ENCODE measurements around the gene ZNF793.

DNA sequence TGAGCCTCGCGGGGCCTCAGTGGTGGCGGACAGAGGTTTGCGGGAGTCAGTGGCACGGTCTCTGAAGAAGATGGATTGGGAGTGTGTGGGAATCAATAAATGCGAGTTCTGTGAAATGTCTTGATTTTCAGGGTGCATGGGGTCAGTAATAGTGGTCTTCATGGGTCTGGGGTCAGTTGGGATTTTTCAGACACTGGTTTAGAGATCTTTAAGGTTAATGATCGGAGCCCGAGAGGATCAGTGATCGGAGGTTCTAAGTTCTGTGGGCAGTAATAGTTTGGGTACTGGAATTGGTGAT lies 377 bp downstream of the ZNF793 start:
- TF ChIP-seq, protein P1, sequence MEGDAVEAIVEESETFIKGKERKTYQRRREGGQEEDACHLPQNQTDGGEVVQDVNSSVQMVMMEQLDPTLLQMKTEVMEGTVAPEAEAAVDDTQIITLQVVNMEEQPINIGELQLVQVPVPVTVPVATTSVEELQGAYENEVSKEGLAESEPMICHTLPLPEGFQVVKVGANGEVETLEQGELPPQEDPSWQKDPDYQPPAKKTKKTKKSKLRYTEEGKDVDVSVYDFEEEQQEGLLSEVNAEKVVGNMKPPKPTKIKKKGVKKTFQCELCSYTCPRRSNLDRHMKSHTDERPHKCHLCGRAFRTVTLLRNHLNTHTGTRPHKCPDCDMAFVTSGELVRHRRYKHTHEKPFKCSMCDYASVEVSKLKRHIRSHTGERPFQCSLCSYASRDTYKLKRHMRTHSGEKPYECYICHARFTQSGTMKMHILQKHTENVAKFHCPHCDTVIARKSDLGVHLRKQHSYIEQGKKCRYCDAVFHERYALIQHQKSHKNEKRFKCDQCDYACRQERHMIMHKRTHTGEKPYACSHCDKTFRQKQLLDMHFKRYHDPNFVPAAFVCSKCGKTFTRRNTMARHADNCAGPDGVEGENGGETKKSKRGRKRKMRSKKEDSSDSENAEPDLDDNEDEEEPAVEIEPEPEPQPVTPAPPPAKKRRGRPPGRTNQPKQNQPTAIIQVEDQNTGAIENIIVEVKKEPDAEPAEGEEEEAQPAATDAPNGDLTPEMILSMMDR (IDR thresholded peaks at IDR 0.05) = no peak
- TF ChIP-seq POLR2AphosphoS5 (IDR thresholded peaks at IDR 0.05) = peak in 1 of 3 donors; percentile 23

Data from suprapubic skin (tissue), 3 donors.